Fibroblast of the aortic adventitia (primary cell): ENCODE data around the gene ZBTB47. TPM values are rescaled to one million over a fixed set of nuclear protein-coding genes. Genes with fewer than 3 reads are reported as not detected.
A peak's percentile ranks its signal among the peaks of the same experiment; 100 is the strongest.

Experiments
- DNase-seq: peaks from one replicate; pipeline ENCODE4 v3.0.0-alpha.2; 2010; ENCODE audit warnings: low read depth
- H3K4me3 ChIP-seq: 2 replicates; pipeline ENCODE4 v1.5.1; 2011; ENCODE audit warnings: low read depth, mild to moderate bottlenecking, control low read depth, low read length, moderate library complexity
- CTCF ChIP-seq: IDR thresholded peaks from 2 replicates; pipeline ENCODE4 v1.5.1; 2011; ENCODE audit warnings: mild to moderate bottlenecking, low read length, control low read depth, inconsistent platforms; ENCODE audit not compliant: insufficient read depth
- total RNA-seq: library from RNA; depleted of rRNA; stranded (reverse); fragments of >200 nt; gene quantifications from 2 replicates; pipeline ENCODE4 v1.2.3, GENCODE V29; 2012; ENCODE audit warnings: low replicate concordance

ZBTB47 gene
- total RNA-seq, 1 donor, result 41.8 TPM

- DNase-seq, result peak; percentile 68
- no peak for TF ChIP-seq CTCF
- peak overlapping the region; percentile 87 for H3K4me3 ChIP-seq
Measured at GRCh38 chr3:42655980-42656679, 2.6 kb downstream of the ZBTB47 start.

- no peak overlapping the region for H3K4me3 ChIP-seq
- DNase-seq, result no peak
- no peak for TF ChIP-seq CTCF
Measured at GRCh38 chr3:42656680-42657610, 3.4 kb downstream of the ZBTB47 start.

- no peak overlapping the region for H3K4me3 ChIP-seq
- DNase-seq, result no peak
- no peak for TF ChIP-seq CTCF
Measured at GRCh38 chr3:42657675-42658074, 4.2 kb downstream of the ZBTB47 start.

- no peak for TF ChIP-seq CTCF
- DNase-seq, result no peak
- H3K4me3 ChIP-seq, result no peak overlapping the region
Measured at GRCh38 chr3:42658091-42658770, 4.7 kb downstream of the ZBTB47 start.

GRCh38 chr3:42658771-42659390 is 5.4 kb downstream of the ZBTB47 start:
- DNase-seq, result no peak
- no peak for TF ChIP-seq CTCF

GRCh38 chr3:42659451-42660130 is 6.1 kb downstream of the ZBTB47 start:
- no peak overlapping the region for H3K4me3 ChIP-seq
- DNase-seq, result no peak
- TF ChIP-seq CTCF, result no peak

More at GRCh38 chr3:42658771-42659390, 5.4 kb downstream of the ZBTB47 start:
- no peak overlapping the region for H3K4me3 ChIP-seq
